Gastrocnemius medialis (tissue), 4 donors: Measurements from ENCODE around the gene PTMA.

Source experiments
- POLR2A ChIP-seq, 2 donors: fragments of 450-650 bp; IDR thresholded peaks; one replicate each; pipeline ENCODE4 v1.6.1; 2017; ENCODE audit warnings: antibody characterized with exemption in 2 of 2, mild to moderate bottlenecking in 2 of 2, moderate library complexity in 2 of 2
- TF ChIP-seq, protein P1 (sequence below), 5 experiments: fragments of 450-650 bp in 3 of 5; fragments of 200-600 bp in 2 of 5; sonication (generic) in 2 of 5; IDR thresholded peaks in 4 of 5; conservative IDR thresholded peaks in 1 of 5; 1 replicate in 4 of 5; 2 replicates in 1 of 5; pipeline ENCODE4 v1.5.1; 2016 to 2019; ENCODE audit warnings: antibody characterized with exemption in 5 of 5, mild to moderate bottlenecking in 3 of 5, moderate library complexity in 3 of 5

- TF ChIP-seq, protein P1, sequence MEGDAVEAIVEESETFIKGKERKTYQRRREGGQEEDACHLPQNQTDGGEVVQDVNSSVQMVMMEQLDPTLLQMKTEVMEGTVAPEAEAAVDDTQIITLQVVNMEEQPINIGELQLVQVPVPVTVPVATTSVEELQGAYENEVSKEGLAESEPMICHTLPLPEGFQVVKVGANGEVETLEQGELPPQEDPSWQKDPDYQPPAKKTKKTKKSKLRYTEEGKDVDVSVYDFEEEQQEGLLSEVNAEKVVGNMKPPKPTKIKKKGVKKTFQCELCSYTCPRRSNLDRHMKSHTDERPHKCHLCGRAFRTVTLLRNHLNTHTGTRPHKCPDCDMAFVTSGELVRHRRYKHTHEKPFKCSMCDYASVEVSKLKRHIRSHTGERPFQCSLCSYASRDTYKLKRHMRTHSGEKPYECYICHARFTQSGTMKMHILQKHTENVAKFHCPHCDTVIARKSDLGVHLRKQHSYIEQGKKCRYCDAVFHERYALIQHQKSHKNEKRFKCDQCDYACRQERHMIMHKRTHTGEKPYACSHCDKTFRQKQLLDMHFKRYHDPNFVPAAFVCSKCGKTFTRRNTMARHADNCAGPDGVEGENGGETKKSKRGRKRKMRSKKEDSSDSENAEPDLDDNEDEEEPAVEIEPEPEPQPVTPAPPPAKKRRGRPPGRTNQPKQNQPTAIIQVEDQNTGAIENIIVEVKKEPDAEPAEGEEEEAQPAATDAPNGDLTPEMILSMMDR (IDR thresholded peaks at IDR 0.05 in 4 of 5, conservative IDR thresholded peaks at IDR 0.05 in 1 of 5) = peak in 1 of 5 experiments; percentile 21
- no peak for TF ChIP-seq POLR2A (IDR thresholded peaks at IDR 0.05)
These were observed 679 bp downstream of the PTMA start for GRCh38 chr2:231708773-231709635.
